GM12873 (cell line): Measurements from ENCODE around the gene LRP1B.

Experiments used
- CTCF ChIP-seq: IDR thresholded peaks from 2 replicates; pipeline ENCODE4 v1.5.1; 2012; ENCODE audit warnings: low read depth, mild to moderate bottlenecking, moderate library complexity, low read length, control low read depth; ENCODE audit not compliant: insufficient read depth; ENCODE audit errors: missing control alignments

The LRP1B gene

GRCh38 chr2:141720476-141720875 is 410.3 kb downstream of the LRP1B start:
- no peak for TF ChIP-seq CTCF

- no peak for TF ChIP-seq CTCF
Observed at GRCh38 chr2:141714496-141714895, 416.3 kb downstream of the LRP1B start.

GRCh38 chr2:141711627-141712026 is 419.2 kb downstream of the LRP1B start:
- TF ChIP-seq CTCF: no peak

- TF ChIP-seq CTCF: no peak
Observed at GRCh38 chr2:141710589-141711239, 420.1 kb downstream of the LRP1B start.

- no peak for TF ChIP-seq CTCF
Observed at GRCh38 chr2:141709756-141710155, 421.1 kb downstream of the LRP1B start.

GRCh38 chr2:141707486-141707885 is 423.3 kb downstream of the LRP1B start:
- no peak for TF ChIP-seq CTCF

- no peak for TF ChIP-seq CTCF
Observed at GRCh38 chr2:141704541-141704940, 426.3 kb downstream of the LRP1B start.
